HG02678 (cell line): ENCODE results near the gene ZNF138.

Experiments
- ATAC-seq: cut with Tn5 transposase; IDR thresholded peaks from one replicate; pipeline ENCODE4 v1.9.1; 2021; ENCODE audit warnings: mild to moderate bottlenecking, moderate library complexity; ENCODE audit not compliant: unreplicated experiment

ZNF138 gene

DNA sequence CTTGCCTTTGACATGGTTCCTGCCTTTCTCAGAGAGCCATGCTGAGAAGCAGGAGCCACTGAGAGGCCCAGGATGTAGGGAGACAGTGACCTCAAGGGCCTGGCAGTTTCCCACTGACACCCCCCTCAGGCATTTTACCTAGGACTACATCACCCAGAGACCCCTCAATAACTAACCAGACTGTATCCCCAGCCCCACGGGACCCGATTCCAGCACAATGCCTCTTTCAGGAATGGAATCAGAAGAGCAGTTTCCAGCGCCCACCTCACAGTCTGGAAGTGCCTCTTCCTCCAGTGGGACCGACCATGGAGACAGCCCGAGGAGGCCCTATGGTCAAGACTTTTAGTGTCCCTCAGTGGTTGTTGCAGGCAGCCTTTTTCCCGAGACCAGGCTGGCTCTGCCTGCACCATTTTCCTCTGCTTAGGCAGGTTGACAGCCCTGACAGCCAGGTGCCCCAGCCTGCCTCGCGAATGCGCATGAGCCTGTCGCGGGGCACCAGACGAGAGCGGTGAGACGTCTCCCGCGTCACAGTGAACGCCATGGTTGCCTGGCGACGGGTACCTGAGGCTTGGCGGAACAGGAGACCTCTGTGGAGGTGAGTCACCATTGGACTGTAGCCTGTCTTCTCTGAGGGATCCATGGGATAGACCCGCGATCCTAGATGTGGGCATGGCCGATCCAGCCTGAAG is 80.5 kb downstream of the ZNF138 start:
- ATAC-seq: no peak

- ATAC-seq: no peak
Observed at GRCh38 chr7:64875258-64875657, 81.0 kb downstream of the ZNF138 start.

DNA sequence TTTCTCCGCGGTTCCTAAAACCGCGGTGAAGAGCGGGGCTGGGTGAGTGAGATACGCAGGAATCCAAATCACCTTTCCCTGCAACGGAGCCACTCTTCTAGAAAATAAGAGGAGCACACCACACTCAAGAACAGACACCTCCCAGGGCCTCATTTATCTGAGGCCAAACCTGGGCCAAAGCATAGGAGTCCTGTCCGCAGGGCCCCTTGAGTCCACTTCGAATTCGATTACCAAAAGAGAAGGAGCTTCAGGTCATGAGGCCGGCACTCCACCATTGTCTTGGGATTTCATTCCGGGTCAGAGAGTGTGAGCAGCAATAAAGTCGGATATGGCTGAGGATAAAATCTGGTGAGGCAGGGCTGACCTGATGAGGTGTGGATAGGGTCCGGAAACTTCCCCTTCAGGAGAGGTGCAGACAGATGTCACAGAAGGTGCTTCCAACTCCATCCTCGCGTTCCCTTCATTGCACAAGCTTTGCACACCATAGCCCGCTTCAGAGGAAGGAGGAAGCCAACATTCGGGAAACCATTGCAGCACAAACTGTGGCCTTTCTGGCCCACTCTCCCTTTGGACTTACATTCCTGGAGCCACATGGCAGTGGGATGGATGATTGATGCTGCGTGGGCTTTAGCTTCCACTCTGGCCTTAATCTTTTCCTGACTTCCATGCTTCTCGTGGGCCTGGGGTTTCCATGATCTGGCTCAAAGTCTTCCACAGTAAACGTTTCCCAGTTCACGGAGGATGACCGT is 81.6 kb downstream of the ZNF138 start:
- no peak for ATAC-seq

DNA sequence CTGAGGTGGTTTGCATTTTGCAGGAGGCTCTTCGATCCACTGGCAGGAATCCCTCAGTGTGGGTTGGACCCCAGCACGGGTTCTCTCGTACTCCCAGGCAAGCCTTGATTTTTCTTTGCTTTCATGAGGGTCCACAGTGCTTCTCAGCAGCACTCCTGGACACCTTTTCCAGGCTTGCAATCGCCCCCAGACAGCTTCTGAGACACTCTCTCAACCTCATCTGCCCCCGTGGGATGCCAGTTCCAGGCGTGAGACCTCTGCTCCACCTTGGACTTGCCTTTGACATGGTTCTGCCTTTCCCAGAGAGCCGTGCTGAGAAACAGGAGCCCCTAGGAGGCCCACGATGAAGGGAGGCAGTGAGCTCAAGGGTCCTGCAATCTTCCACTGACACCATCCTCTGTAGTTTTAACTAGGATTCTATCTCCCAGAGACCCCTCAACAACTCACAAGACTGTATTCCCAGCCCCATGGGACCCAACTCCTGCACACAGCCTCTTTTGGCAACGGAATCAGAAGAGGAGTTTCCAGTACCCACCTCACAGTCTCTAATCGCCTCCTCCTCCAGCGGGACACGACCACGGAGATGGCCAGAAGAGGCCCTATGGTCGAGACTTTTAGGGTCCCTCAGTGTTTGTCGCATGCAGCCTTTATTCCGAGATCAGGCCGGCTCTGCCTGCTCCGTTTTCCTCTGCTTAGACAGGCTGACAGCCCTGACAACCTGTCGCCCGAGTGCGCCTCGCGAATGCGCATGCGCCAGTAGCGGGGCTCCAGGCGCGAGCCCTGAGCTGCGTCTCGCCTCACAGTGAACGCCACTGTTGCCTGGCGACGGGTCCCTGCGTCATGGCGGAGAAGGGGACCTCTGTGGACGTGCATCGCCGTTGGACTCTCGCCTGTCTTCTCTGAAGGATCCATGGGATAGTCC is 82.8 kb downstream of the ZNF138 start:
- no peak for ATAC-seq

- no peak for ATAC-seq
Observed at GRCh38 chr7:64877714-64878610, 83.7 kb downstream of the ZNF138 start.

GRCh38 chr7:64878684-64879083 is 84.5 kb downstream of the ZNF138 start:
- no peak for ATAC-seq

DNA sequence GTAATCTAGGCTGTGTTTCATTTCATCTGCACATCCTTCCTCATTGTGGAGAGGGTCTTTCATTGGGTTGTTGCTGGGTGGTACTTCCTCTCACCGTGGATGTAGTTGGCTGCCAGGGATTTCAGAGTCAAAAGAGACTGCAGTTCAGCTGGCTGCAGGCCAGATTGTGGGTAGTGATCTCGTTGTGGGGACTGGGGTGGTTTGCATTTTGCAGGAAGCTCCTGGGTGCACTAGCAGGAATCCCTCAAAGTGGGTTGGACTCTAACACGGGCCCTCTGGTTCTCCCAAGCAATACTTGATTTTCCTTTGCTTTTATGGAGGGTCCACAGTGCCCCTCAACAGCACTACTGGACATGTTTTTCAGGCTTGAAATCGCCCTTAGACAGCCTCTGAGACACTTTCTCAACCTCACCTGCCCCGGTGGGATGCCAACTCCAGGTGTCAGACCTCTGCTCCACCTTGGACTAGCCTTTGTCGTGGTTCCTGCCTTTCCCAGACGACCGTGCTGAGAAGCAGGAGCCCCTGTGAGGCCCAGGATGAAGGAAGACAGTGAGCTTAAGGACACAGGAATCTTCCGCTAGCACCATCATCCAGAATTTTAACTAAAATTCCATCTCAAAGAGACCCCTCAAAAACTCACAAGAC is 85.0 kb downstream of the ZNF138 start:
- ATAC-seq: no peak

DNA sequence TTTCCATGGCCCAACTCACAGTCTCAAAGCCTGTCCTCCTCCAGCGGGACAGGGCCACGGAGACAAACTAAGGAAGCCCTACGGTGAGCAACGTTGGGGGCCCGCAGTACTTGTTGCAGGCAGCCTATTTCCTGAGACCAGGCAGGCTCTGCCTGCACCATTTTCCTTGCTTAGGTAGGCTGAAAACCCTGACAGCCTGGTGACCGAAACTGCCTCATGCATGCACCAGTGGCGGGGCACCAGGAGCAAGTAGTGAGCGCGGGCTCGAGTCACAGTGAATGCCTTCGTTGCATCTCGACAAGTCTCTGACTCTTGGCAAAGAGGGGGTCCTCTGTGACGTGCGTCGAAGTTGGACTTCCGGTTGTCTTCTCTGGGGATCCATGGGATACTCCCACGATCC is 85.6 kb downstream of the ZNF138 start:
- no peak for ATAC-seq

DNA sequence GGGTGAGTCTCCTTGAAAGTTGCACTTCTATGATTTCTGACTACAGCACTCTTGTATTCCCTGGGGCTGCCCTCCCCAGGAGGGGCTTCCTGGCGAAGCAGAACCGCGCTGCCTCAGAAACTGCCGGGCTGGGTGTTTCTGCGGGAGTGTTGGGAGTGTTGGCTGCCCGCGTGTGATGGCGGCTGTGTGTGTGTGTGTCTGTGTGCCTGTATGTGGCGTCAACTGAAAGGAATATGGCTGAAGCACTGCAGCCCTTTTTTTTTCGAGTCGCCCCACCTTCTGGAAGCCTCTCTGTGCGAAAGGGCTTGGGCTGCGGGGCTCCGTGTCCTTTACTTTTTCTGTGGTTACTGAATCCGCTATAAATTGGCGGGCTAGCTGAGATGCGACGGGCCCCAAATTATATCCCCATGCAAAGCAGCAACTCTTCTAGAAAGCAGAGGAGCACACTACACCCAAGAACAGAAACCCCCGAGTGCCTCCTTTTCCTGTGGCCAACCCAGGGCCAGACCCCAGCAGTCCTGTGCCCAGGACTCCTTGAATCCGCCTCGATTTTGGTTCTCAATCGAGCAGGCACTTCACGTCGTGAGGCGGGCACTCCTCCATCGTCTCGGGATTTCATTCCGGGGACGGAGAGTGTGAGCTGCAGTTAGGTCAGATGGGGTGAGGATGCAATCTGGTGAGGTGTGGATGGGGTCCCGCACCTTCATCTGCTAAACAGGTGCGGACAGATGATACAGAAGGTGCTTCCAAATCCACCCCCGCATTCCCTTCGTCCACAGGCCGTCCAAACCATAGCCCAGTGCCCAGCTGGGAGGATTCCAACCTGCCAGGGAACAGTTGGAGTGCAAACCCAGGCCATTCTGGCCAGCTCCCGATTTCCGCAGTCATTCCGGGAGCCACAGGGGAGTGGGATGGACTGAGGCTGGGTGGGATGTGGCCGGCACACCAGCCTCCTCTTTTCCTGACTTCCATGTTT is 86.4 kb downstream of the ZNF138 start:
- no peak for ATAC-seq

DNA sequence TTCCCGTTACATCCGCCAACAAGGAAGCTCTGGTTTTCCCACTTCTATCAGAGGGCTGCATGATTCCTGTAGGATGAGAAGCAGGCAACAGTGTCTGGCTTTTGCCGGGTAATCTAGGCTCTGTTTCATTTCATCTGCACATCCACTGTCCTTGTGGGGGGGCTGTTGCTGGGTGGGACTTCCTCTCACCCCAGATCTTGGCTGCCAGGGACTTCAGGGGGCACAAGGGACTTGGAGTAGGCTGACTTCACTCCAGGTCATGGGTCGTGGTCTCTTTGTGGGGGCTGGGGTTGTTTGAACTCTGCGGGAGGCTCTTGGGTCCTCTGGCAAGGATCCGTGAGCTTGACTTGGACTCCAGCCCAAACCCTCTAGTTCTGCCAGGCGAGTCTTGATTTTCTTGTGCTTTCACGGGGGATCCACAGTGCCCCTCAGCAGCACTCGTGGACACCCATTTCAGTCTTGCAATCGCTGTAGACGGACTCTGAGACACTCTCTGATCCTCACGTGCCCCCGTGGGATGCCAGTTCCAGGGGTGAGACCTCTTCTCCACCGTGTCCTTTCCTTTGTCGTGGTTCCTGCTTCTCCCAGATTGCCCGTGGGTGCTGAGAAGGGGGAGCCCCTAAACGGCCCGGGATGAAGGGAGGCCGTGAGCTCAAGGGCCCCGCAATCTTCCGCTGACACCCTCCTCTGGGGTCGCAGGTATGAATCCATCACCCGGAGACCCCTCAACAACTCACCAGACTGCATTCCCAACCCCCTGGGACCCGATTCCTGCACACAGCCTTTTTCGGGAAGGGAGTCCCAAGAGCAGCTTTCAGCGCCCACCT is 87.4 kb downstream of the ZNF138 start:
- no peak for ATAC-seq

DNA sequence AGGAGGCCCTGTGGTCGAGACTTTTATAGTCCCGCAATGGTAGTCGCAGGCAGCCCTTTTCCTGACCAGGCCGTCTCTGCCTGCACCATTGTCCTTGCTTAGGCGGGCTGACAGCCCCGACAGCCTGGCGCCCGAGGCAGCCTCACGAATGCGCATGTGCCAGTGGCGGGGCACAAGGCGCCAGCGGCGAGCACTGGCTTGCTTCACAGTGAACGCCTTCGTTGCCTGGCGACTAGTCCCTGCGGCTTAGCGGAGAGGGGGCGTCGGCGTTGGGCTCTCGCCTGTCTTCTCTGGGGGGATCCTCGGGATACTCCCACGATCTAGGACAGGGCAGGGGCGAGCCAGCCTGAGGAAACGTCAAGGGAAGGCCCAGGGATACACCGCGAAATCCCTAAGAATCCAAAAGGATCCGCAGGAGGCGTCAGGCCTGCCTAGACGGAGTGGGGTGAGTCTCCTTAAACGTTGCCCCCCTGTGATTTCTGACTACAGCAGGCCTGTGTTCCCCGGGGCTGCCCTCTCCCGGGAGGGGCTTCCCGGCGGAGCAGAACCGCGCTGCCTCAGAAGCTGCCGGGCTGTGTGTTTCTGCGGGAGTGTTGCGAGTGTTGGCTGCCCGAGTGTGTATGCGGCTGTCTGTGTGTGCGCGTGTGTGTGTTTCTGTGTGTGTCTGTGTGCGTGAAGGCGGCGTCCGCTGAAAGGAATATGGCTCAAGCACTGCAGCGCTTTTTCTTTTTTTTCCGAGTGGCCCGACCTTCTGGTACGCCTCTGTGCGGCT is 88.3 kb downstream of the ZNF138 start:
- peak; percentile 47 for ATAC-seq
